HG02798 (cell line): Measurements from ENCODE around the gene GLOD4.
"Not testable (repeated sequence)": the region's sequence is repeated elsewhere in the genome, so short reads cannot be mapped to it uniquely, and the experiment has no call there.

ENCODE experiments used
- ATAC-seq: cut with Tn5 transposase; IDR thresholded peaks from one replicate; pipeline ENCODE4 v1.9.1; 2021; ENCODE audit warnings: mild to moderate bottlenecking; ENCODE audit not compliant: unreplicated experiment, poor library complexity

Gene GLOD4, protein sequence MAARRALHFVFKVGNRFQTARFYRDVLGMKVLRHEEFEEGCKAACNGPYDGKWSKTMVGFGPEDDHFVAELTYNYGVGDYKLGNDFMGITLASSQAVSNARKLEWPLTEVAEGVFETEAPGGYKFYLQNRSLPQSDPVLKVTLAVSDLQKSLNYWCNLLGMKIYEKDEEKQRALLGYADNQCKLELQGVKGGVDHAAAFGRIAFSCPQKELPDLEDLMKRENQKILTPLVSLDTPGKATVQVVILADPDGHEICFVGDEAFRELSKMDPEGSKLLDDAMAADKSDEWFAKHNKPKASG

DNA sequence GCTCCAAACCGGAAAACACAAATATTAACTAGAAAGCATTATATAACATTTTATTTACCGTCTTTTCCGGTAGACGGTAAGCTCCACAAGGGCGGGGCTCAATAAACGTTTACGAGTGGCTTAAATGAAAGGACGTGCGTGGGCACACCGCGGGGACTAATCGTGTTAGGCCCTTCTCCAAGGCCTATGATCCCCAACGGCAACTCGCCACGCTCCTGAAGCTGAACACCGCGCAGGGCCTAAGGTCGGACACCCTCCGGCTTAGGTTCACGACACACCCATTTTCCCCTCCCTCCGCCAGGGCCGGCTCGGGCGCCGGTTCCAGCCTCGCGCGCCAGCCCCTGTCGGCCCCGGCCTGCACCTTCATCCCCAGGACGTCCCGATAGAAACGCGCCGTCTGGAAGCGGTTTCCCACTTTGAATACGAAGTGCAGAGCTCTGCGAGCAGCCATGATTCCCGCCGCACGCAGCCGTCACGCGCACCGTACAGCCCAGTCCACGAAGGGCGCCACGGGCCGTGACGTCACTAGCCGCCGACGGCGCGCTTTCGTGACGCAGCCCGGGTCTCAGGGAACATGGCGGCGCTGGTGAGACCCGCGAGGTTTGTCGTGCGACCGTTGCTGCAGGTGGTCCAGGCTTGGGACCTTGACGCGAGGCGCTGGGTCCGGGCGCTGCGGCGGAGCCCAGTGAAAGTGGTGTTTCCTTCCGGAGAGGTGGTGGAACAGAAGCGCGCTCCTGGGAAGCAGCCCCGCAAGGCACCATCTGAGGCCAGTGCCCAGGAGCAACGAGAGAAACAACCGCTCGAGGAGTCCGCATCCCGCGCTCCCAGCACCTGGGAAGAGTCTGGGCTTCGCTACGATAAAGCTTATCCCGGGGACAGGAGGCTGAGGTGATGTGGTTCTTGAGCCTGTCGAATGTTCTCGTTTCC lies at the start of gene GLOD4, which contains the start of gene MRM3:
Gene GLOD4 (minus strand): TSS at position 476 of the 927 bp plus-strand sequence. CDS start 25 bp downstream, at position 451.
Gene MRM3 (plus strand): TSS at position 549 of the 927 bp plus-strand sequence. CDS start 26 bp downstream, at position 575.
- peak; percentile 94 for ATAC-seq

DNA sequence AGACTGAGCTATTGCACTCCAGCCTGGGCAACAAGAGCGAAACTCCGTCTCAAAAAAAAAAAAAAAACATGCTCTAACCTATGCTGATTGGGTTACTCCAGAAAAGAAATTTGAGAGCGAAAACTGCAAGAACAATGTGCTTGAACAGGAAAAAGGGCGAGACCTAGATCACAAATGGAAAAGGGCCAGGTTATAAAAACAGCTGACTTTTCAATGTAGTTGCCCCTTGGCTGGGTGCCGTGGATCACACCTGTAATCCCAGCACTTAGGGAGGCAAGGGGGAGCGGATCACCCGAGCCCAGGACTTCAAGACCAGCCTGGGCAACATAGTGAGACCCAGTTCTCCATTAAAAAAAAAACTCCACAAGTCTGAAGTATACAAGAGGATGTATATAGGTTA lies 48.9 kb upstream of the GLOD4 start:
- ATAC-seq = no peak

- no peak for ATAC-seq
These were observed 48.3 kb upstream of the GLOD4 start for GRCh38 chr17:830381-830780.

DNA sequence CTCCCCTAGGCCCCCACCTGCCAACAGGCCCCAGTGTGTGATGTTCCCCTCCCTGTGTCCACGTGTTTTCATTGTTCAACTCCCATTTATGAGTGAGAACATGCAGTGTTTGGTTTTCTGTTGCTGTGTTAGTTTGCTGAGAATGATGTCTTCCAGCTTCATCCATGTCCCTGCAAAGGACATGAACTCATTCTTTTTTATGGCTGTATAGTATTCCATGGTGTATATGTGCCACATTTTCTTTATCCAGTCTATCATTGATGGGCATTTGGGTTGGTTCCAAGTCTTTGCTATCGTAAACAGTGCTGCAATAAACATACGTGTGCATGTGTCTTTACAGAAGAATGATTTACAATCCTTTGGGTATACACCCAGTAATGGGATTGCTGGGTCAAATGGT lies 47.5 kb upstream of the GLOD4 start:
- not testable (repeated sequence) for ATAC-seq

DNA sequence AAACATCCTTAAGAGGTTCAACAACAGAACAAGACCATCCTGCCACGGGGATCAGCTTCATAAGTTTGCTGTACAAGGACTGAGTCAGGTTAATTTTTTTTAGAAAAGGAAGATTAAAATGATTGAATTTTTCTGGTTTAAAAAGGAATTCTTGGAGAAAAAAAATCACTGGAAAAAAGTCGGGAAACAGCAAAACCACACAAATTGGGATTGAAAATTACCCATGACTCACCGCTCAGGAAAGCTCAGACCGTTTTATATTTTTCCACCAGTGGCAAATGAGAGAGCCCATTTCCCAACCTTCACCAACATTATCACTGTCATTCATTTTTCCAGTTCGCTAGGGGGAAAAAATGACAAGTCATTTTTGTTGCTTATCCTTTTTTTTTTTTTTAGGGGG lies 46.7 kb upstream of the GLOD4 start:
- ATAC-seq = no peak

- no peak for ATAC-seq
These were observed 44.7 kb upstream of the GLOD4 start for GRCh38 chr17:826778-827177.

GRCh38 chr17:825216-825615 lies 43.1 kb upstream of the GLOD4 start:
- no peak for ATAC-seq

GRCh38 chr17:824378-824777 lies 42.3 kb upstream of the GLOD4 start:
- no peak for ATAC-seq

DNA sequence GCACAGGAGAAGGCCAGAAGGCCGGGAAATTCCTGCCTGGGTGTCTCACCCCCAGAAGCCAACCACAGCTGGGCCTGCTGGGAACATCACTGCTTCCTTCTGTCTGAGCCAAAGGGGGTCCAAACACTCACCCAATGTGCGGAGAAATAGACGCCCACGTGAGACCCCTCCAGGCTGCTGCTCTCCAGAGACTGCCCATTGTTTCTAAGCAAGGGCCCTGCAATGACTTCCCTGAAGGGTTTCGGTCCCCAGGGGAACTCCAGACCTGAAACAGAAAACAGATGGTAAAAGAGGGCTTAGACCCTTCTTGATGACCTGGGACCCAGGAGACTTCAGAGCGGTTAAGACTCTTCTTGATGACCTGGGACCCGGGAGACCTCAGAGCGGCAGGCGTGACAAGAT lies 41.4 kb upstream of the GLOD4 start:
- no peak for ATAC-seq

DNA sequence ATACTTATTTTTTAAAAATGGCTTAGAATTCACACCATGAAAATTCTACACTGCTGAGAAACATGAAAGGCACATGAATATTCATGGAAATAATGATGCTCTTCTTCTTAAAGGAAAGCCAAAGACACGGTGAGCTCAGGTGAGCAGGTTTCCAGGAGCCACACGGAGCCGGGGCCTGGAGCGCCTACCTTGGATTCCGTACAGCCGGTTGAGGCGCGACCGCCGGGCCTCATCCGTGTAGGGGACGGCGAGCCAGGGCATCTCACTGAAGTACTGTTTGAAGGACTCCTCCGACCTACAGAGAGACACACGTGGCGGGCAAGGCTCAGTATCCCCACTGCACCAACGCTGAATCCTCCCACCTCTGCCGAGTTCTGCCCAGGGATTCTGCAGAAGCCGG lies 37.2 kb upstream of the GLOD4 start:
- ATAC-seq = no peak

- ATAC-seq = no peak
These were observed 32.3 kb upstream of the GLOD4 start for GRCh38 chr17:814371-814770.

GRCh38 chr17:812638-813204 lies 30.6 kb upstream of the GLOD4 start:
- ATAC-seq = no peak

GRCh38 chr17:811051-811784 lies 29.1 kb upstream of the GLOD4 start:
- no peak for ATAC-seq

GRCh38 chr17:807523-808294 lies 25.6 kb upstream of the GLOD4 start:
- no peak for ATAC-seq

GRCh38 chr17:806781-807522 lies 24.9 kb upstream of the GLOD4 start:
- ATAC-seq = no peak

DNA sequence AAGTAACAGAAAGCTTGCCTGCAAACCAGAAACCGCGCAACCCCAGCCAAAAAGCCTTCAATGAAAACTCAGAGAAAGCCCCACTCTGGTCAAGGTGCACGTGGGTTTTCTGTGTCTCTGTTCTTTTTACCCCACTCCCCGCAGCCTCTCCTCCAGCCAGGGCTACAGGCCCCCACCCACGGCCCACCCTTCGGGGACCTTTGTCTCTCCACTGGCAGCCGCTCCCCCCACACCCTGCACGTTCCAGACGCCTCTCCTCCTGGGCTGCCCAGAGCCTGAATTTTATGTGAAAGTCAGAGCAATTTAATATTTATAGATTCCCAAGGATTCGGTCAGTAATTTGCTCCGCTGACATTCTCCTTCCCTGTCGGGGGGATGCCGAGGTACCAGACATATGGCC lies 24.3 kb upstream of the GLOD4 start:
- ATAC-seq = no peak

GRCh38 chr17:805886-806285 lies 23.8 kb upstream of the GLOD4 start:
- ATAC-seq = not testable (repeated sequence)

GRCh38 chr17:804541-805435 lies 22.7 kb upstream of the GLOD4 start:
- no peak for ATAC-seq
